Stimulated activated CD4-positive, alpha-beta T cell treated with anti-CD3 and anti-CD28 coated beads, Interleukin-12 subunit alpha, Interleukin-12 subunit beta, amount 100 ng/mL, for 24 hours (primary cell): Measurements from ENCODE around the gene EFCAB12.

Experiments used
- DNase-seq, 2 experiments: peaks; one replicate each; pipeline ENCODE4 v3.0.0-alpha.2; 2020; ENCODE audit warnings: low read depth in 2 of 2

Gene EFCAB12

DNA sequence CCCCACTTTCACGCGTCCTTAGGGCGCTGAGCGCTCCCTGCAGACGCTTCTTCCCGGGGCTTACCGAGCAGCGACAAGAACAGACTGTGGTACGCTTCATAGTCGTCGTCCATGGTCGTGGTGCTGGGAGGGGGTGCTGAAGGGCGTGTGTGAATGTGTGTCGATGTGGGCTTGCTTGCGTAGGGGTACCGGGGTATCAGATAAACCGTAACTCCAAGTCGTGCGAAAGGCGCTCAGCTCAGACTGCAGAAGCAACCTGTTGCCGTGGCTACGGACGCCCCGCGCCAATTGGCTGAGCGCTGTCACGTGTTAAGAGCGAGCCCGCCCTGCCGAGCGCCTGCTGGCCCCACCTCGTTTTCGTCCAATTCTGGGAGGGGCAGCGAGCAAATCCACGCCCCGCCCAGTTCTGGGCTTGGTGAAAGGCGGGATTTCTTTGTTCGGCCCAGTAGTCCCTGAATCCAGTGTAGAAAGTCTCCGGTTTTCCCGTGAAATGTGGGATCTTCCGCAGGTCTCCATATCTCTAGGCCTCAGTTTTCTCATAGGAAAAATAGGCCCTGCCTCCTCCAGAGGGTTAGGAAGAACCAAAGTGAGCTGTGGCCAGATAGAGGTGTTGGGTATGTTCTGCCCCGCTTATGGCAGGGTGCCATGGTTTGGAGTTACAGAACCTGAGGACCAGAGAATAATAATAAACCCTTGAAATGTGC, at the start of gene EFCAB12:
Gene EFCAB12 (minus strand): TSS at position 261 of the 704 bp plus-strand sequence. CDS start 148 bp downstream, at position 113.
- DNase-seq, result peak; percentile 72 to 85

DNA sequence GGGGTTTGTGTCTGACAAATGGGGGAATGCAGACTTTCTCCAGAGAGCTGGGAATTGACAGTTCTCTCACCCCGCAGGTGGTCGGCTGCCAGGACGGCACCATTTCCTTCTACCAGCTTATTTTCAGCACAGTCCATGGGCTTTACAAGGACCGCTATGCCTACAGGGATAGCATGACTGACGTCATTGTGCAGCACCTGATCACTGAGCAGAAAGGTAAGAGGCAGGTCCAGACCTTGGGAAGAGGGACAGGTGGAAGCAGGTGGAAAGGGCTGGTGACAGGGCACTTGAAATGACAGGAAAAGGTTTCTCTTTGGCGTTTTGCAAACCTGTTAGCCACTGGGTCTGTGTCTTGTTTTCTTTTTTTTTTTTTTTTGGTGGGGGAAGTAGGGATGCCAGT, 48.1 kb upstream of the EFCAB12 start:
- DNase-seq, result no peak

- no peak for DNase-seq
Measured at GRCh38 chr3:129475863-129476262, 47.4 kb upstream of the EFCAB12 start.

GRCh38 chr3:129474984-129475804, 46.8 kb upstream of the EFCAB12 start:
- no peak for DNase-seq

DNA sequence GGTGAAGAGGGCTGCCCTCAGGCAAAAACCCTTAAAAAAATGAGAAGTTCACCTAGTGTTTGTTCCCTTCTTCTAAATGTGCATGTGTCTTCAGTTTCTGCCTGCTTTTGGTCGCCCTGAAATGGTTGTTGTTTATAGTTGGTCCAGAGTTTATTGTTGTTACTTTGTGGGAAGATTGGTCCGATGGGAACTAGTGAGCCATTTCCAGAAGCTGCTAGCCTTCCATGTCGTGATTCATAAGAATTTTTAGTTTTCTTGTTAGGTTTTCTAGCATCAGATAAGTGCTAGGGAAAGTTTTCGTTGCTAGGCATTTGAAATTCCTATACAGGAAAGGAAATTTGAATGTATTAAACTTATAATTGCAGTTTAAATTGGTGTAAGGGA, 45.3 kb upstream of the EFCAB12 start:
- no peak for DNase-seq

- no peak for DNase-seq
Measured at GRCh38 chr3:129473067-129473768, 44.8 kb upstream of the EFCAB12 start.

DNA sequence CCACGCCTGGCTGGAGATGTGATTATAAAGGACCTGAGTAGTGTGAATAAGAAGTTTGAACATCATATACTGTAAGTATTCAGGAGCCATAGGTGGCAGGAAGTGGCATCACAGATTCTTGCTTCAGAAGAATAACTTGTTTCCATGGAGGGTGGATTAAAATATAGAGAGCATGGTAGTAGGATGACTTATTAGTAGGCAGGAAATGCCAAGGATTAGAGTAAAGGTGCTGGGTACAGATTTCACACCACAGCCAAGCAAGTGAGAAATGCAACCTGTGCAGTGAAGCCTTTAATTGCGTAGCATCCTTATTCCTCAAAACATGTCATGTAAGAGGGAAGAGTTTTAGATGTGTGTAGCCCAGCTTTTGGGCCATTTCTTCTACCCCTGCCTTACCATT, 42.4 kb upstream of the EFCAB12 start:
- DNase-seq, result no peak

- DNase-seq, result no peak
Measured at GRCh38 chr3:129469026-129469425, 40.6 kb upstream of the EFCAB12 start.

DNA sequence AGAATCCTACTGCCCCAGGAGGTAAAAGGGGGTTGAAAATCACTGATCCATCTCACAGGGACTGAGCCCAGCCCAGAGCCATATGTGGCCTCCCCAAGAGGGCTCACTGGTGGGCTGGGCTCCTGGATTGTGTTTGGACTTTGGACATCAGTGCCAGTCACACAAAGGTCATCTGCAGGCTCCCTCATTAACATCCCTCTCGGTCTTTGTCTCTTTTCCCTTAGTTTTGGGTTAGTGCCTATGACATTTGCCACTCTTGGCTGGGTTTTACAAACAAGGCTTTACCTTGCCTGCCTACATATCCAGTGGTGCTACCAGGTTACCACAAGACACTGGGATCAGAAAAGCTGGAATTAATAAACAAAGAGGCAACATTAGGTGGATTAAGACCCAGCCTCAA, 39.5 kb upstream of the EFCAB12 start:
- no peak for DNase-seq

DNA sequence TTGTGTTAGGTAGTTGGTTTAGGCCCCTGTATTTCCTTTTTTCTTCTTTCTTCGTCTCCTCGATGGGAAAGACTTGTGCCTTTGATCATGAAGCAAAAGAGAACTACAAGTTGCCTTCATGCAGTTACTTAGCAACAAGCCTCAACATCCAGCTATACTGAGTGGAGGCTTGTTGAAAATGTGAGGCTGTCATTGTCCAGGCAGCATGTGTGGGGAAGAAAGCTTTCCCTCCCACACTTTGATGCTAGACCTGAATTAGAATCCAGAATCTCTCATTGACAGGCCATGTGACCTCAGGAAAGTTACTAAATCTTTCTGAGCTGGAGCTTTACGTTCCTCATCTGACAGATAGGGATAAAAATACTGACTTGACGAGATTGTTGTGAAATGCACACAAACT, 35.3 kb upstream of the EFCAB12 start:
- no peak for DNase-seq

DNA sequence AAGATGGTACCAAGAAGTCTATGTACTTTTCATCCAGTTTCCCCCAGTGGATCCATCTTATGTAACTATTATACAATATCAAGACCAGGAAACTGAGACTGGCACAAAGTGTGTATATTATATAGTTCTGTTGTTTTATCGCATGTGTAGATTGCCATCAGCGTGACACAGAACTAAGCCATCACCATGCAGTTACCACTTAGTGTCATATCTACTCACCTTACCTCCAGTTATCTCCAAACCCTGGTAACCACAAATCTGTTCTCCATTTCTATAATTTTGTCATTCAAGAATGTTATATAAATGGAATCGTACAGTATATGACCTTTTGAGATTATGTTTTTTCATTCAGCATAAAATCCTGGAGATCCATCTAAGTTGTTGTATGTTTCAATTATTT, 34.7 kb upstream of the EFCAB12 start:
- DNase-seq, result no peak

DNA sequence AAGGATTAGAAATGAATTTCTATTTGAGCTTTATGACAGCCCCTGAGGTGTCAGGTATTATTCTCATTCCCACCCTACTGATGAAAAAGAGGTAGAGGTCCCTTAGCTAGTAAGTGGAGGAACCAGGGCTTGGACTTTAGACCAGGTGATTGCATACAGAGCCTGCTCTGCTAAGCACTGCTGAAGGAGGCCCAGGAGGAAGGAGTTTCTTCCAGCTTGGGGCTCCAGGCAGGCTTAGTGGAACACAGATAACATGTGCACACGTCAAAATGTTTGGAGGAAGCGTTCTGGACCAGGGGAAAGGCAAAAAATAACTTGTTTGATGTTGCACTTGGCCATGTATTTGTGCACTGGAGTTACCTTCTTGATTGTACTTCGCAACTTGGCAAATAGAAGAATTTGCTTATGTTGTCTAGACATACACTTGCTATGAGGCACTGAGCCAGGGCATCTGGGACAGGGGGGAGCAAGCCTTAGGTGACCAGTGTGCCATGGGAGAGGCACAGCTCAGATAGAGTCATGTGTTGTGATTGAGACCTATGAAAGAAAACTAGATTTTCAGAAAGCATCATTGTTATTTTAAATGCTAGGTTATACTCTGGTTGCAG, 34.0 kb upstream of the EFCAB12 start:
- DNase-seq, result no peak

DNA sequence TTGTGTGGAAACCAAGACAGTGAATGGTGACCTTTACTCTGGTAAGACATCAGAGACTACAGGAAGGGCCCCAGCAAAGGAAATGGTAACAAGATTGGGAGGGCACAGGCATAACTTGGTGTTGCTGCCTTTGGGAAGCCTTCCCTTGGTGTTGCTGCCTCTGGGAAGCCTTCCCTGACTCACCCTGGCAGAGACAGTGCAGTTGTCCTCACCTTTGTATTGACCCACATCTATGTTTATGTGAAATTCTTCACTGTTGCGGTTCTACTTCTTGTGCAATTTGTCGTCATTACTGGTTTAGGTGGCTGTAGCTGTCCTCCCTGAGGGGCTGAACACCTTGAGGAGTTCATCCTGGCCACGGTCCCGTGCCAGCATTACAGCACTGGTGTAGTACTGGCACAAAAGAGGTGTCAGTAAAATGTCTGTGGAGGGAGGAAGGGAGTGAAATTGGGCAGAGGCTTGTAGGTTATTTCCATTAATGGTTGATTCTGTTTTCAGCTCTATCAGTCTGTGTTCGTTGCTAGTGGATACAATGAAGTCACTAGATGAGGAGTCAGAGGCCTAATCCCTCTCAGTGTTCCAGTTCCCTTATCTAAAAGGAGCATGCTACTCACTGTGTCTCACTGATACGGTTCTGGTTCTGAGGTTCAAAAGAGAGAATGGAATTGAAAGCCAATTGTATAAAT, 33.2 kb upstream of the EFCAB12 start:
- DNase-seq, result no peak

GRCh38 chr3:129461022-129461421, 32.6 kb upstream of the EFCAB12 start:
- no peak for DNase-seq

- DNase-seq, result no peak
Measured at GRCh38 chr3:129460572-129460971, 32.1 kb upstream of the EFCAB12 start.

DNA sequence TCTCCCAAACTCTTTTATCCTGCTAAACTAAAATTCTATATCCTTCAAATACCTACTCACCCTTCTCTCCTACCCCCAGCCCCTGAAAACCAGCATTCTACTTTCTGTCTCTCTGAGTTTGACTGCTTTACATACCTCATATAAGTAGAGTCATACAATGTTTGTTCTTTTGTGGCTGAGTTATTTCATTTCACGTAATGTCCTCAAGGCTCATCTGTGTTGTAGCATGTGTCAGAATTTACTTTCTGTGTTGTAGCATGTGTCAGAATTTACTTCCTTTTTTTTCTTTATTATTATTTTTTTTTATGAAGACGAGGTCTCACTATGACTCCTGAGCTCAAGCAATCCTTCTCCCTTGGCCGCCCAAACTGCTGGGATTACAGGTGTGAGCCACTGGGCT, 31.7 kb upstream of the EFCAB12 start:
- DNase-seq, result no peak

DNA sequence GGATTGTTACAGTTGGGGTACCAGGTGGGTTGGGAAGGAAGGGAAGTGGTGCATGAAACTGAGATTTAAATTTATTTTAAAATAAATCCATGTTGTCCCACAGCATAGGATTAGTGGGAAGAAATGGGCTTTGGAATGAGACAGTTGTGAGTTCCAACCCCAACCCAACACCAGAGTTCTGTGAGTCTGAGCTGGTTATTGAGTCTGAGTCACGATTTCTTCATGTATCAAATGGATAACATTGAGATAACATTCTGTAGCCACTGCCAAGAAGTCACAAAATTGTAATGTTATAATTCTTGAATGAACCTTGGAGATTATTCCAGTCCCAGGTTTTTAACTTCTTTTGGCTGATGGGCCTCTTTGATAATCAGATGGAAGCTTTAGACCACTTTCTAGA, 25.3 kb upstream of the EFCAB12 start:
- no peak for DNase-seq

- no peak for DNase-seq
Measured at GRCh38 chr3:129449279-129450115, 21.1 kb upstream of the EFCAB12 start.

DNA sequence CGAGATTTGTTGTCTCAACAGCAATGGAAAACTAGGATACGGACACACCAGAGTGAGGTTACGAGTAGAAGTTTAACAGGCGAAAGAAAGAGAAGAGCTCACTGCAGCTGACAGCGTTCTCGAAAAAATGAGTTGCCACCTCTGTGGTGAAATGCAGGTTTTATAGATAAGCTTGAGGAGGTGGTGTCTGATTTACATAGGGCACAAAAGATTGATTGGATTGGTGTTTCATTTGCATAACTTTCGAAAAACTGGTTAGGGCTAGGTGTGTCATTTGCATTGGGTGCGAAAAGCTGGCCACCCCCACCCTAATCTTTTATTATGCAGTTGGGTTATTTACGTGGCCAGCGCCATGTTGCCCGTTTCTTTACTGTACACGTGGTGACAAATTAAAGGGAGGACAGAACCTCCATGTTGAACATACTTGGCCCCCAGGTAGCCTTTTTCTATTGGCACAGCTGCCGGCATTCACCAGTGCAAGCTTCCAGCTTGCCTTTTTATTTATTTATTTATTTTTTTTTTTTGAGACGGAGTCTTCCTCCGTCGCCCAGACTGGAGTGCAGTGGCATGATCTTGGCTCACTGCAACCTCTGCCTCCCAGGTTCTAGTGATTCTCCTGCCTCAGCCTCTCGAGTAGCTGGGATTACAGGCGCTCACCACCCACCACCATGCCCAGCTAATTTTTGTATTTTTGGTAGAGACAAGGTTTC, 19.9 kb upstream of the EFCAB12 start:
- DNase-seq, result no peak

- DNase-seq, result no peak
Measured at GRCh38 chr3:129446926-129447325, 18.5 kb upstream of the EFCAB12 start.
